HG02938 (cell line): Measurements from ENCODE around the gene SBF2.
"Not testable (repeated sequence)": the region's sequence is repeated elsewhere in the genome, so short reads cannot be mapped to it uniquely, and the experiment has no call there.

Experiments
- ATAC-seq: cut with Tn5 transposase; IDR thresholded peaks from one replicate; pipeline ENCODE4 v1.9.1; 2021; ENCODE audit warnings: mild to moderate bottlenecking, moderate library complexity; ENCODE audit not compliant: unreplicated experiment

Gene SBF2

GRCh38 chr11:10076458-10077141 is 217.4 kb downstream of the SBF2 start:
- peak; percentile 59 for ATAC-seq

- no peak for ATAC-seq
These were observed 218.9 kb downstream of the SBF2 start for GRCh38 chr11:10075141-10075540.

DNA sequence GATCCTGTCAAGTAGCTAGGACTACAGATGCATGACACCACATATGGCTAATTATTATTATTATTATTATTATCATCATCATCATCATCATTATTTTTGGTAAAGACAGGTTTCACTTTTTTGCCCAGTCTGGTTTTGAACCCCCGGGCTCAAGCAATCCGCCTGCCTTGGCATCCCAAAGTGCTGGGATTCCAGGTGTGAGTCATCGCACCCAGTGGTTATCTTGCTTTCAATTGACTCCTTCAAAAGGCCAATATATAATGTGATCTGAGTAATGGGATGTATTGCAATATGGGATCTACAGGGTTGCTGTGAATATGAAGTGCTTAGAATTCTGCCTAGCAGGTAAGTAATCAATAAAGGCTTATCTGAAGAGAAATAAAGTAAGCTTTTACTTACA is 221.2 kb downstream of the SBF2 start:
- no peak for ATAC-seq

DNA sequence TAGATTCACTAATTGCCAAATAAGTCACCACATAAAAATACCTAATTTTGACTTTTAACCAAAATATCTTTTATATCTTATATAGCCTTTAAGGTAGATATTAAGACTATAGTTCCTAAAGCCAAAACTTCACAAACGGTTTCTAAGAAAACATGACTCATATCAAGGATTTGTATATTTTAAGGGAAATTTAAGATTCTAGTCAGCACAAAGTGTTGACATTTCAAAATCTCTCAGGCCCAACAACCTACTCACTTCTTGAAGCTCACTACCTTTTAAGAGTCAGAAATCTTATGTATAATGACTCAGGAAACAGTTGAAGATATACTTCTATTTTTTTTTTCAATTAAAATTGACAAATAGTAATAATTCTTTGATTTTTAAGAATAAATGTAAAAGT is 221.9 kb downstream of the SBF2 start:
- ATAC-seq: no peak

DNA sequence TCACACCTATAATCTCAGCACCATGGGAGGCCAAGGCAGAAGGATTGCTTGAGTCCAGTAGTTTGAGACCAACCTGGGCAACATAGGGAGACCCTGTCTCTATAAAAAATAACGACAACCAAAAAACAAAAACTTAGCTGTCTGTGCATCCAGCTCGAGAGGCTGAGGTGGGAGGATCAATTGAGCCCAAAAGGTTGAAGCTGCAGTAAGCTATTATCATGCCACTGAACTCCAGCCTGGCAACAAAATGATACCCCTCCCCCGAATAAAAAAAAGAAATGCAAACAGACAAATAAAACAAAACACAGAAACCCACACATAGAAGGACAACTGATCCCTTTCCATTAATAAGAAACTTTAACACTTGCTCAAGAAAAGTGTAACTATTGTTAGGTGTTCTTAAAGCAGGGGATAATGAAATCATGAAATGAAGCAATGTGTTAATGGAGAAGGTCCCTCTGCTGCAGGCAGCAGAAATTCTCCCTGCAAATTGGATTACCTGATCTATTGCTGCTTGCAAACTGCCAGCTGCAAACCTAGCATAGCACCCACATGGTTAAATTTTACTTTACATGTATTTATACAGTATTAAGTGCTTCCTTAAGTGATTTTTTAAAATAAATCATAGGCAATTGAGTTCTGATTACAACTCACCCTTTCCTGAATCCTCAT is 226.3 kb downstream of the SBF2 start:
- ATAC-seq: no peak

- no peak for ATAC-seq
These were observed 227.6 kb downstream of the SBF2 start for GRCh38 chr11:10066441-10066840.

GRCh38 chr11:10064828-10065227 is 229.2 kb downstream of the SBF2 start:
- ATAC-seq: no peak

DNA sequence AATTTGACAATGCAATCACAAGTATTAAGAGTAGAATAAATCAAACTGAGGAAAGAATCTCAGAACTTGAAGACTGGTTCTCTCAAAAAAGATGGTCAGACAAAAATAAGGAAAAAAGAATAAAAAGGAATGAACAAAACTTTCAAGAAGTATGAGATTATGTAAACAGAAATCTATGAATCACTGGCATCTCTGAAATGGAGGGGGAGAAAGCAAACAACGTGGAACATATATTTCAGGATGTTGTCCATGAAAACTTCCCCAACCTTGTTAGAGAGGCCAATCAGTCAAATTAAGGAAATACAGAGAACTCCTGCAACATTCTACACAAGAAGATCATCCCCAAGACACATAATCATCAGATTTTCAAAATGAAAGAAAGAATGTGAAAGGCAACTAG is 235.7 kb downstream of the SBF2 start:
- ATAC-seq: no peak

DNA sequence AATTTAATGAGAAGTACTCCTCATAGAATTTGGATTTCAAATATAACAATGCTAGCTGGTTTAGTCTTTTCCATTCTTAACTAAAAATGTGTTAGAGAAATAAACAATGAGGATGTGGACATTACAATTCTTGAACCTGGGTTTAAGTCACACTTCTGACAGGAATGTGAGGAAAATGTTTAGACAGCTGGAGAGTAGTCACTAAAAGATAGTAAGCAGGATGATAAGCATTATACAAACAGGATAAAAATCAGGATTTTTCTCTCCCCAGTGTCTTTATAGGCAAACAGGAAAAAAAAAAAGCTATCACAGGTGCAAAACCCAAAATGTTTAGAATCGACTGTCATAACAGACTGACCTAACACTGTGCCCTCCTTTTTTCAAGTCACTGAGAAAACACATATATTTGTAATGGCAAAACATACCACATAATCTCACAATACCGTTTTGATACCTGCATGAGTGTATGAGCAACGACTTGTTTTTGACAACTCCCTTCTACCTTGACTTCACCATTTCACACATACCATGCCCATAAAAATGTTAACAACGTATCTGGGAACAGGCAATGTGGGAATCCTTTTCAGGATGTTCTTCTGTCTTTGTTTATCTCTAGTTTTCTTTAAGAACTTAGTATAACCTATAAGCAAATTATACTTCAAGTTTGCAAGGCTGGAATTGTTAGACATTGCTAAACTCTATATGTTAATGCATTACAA is 242.0 kb downstream of the SBF2 start:
- ATAC-seq: no peak

GRCh38 chr11:10050561-10050960 is 243.5 kb downstream of the SBF2 start:
- no peak for ATAC-seq

- no peak for ATAC-seq
These were observed 244.3 kb downstream of the SBF2 start for GRCh38 chr11:10049756-10050155.

GRCh38 chr11:10048350-10048749 is 245.7 kb downstream of the SBF2 start:
- ATAC-seq: no peak

GRCh38 chr11:10044618-10045017 is 249.4 kb downstream of the SBF2 start:
- ATAC-seq: no peak

DNA sequence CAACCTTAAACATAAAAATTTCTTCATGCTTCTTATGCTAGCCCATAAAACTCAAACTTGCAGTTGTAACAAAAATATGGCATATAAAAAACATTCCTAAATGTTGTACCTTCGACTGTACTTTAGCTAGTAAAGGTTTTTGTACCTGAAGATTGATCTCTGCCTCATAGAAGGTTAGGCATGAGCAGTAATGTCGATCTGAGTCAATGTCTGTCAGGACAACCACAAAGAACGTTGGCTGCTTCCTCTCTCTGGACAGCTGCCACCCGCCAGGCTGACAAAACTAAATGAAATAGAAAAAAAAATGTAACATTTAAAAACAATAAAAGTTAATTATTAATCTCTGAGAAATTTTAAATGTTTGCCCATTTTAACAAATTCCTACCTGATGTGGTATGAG is 251.3 kb downstream of the SBF2 start:
- no peak for ATAC-seq

- ATAC-seq: no peak
These were observed 252.1 kb downstream of the SBF2 start for GRCh38 chr11:10041748-10042446.

GRCh38 chr11:10041332-10041731 is 252.7 kb downstream of the SBF2 start:
- no peak for ATAC-seq

GRCh38 chr11:10038521-10039302 is 255.3 kb downstream of the SBF2 start:
- ATAC-seq: no peak

DNA sequence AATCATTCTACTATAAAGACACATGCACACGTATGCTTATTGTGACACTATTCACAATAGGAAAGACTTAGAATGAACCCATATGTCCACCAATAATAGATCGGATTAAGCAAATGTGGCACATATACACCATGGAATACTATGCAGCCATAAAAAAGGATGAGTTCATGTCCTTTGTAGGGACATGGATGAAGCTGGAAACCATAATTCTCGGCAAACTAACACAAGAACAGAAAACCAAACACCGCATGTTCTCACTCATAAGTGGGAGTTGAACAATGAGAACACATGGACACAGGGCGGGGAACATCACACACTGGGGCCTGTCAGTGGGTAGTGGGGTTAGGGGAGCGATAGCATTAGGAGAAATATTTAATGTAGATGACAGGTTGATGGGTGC is 258.1 kb downstream of the SBF2 start:
- not testable (repeated sequence) for ATAC-seq

DNA sequence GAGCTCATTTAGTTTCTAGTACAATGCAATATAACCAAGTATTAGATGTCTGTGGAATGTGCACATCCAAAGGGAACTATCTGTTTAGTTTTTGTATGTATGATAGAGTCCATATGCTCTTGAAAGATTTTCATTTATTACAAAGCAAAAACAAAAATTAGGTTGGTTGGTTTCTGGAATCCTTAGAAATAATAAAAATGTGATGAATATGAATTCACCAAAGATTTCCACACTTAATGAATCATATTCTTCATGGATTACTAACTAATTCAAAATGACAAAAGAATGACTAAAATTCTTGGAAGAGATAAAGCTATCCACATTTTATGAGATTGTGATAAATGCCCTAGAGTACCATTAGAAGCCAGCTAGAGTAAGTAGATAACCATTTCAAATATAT is 261.1 kb downstream of the SBF2 start:
- no peak for ATAC-seq

DNA sequence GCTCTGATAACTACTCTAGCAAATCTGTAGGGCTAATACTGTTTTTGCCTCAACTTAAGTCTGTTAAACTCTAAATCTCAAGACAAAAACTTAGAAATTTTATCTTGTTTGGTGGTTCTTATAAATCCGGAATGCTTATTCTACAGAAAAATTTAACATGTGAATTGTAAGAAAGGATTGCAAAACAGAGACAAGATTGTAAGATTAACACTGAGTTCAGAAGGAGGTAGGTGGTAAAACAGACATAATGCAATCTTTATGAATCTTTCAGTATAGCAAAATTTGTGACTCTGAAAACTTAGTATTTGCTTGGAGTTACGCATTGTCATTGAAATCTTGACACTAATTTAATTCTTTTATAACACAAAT is 263.9 kb downstream of the SBF2 start:
- ATAC-seq: no peak
